NCI-H1092 treated with DMSO at 0.1 percent for 48 hours (cell line): ENCODE data around the gene WFDC10A.
A peak's percentile ranks its signal among the peaks of the same experiment; 100 is the strongest.
"Not testable (repeated sequence)": the region's sequence is repeated elsewhere in the genome, so short reads cannot be mapped to it uniquely, and the experiment has no call there.

Source experiments
- DNase-seq: peaks from one replicate; lab custom pipeline; 2025; lab: John Stamatoyannopoulos, UW

The WFDC10A gene

GRCh38 chr20:45629496-45630100 lies at the start of gene WFDC10A:
WFDC10A (plus strand) TSS chr20:45629739; CDS start chr20:45629814, 75 bp downstream.
- peak; percentile 4 for DNase-seq

DNA sequence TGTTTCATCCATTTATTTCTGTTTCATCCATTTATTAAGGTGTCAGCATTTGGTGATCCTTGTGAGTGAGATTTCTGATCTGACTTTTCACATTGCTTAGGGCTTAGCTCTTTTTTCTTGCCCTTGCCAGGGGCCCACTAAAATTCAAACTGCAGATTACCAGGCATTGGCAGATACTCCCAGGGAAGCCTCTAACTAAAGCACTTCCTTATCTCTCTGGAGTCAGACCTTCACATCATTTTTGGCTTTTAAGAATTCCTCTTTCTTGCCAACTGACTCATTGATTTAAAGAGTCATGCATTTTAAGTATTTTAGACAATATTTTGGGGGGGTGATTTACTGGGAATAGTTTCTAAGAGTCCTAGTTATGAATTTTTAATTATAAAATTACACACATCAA lies 47.8 kb upstream of the WFDC10A start:
- no peak for DNase-seq

- DNase-seq, result no peak
These were observed 46.0 kb upstream of the WFDC10A start for GRCh38 chr20:45583502-45583901.

- not testable (repeated sequence) for DNase-seq
These were observed 45.2 kb upstream of the WFDC10A start for GRCh38 chr20:45584294-45584693.

GRCh38 chr20:45585986-45586385 lies 43.6 kb upstream of the WFDC10A start:
- DNase-seq, result not testable (repeated sequence)

DNA sequence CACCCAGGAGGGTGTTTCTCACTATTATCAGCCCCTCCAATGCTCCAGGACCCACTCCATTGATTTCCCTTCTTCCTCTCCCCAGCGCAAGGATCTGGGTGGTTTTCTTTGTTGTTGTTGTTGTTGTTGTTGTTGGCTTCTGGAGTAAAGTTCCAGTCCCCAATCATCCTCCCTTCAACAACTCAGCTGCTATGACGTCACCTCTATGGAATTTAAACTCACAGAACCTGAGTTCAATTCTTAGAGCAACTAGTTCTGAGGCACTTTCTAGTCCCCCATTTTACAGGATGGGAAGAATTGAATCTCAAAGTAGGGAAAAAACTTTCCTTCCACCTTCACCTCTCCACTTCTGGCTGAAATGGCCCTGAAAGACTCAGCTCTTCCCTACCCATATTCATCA lies 40.7 kb upstream of the WFDC10A start:
- no peak for DNase-seq

DNA sequence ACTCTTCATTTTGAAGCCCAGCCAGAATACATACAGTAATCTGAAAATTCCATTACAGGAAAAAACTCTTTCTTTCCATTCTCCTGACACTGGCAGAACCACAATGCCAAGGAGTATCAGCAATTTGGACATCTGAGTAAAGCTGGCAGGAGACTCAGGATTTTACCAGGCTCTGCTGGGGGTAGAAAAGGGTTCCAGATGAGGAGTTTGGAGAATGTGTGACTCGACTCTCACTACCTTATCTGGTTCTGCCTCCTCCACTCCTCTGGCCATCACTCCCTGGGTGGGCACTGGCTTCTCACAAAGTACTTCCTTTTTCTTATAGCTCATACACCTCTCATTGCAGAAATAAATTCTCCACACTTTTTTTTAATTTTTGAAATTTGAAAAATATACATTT lies 39.8 kb upstream of the WFDC10A start:
- no peak for DNase-seq

DNA sequence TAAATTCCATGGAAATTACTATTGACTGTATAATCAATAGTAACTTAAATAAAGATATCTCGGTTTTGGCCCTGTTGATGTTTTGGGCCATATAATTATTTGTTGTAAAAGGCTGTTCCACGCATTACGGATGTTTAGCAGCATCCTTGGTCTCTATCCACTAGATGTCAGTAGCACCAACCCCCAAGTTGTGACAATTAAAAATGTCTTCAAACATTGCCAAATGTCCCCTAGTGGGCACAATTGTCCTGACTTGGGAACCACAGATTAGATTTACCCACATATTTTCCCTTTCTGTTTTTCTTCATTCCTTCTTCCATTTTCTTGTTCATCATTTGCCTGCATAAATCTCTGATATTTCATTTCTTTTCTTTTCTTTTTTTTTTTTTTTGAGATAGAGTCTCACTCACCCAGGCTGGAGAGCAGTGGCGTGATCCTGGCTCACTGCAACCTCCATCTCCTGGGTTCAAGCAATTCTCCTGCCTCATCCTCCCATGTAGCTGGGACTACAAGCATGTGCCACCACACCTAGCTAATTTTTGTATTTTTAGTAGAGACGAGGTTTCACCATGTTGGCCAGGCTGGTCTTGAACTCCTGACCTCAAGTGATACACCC lies 36.9 kb upstream of the WFDC10A start:
- DNase-seq, result peak; percentile 11

DNA sequence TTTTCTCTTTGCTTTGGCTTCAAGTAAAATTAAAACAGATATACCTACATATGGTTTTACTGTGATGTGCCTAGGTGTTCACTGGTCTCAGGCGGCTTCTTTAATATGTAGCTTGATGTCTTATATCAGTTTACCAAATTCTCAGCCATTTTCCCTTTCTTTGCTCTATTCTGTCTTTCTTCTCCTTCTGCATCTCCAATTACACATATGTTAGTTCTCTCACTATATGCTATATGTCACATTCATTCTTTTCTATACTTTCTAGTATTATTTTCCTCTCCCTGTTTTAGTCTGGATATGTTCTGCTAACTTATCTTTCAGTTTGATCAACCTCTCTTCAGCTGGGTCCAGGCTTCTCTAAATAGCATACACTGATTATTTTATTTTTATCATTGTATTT lies 36.0 kb upstream of the WFDC10A start:
- DNase-seq, result no peak

DNA sequence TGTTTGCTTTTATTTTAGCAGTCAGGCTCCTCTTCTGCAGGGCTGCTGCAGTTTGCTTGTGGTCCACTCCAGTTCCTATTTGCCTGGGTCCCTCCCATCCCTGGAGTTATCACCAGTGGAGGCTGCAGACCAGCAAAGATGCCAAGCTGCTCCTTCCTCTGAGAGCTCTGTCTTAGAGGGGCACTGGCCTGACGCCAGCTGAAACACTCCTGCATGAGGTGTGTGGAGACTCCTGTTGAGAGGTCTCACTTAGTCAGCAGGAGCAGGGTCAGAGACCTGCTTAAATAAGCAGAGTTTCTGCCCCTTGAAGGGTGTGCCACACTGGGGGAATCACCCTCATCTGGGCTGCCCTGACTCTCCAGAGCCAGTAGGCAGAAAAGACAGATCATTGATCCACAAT lies 34.3 kb upstream of the WFDC10A start:
- DNase-seq, result no peak

- no peak for DNase-seq
These were observed 21.7 kb upstream of the WFDC10A start for GRCh38 chr20:45607810-45608209.

- DNase-seq, result no peak
These were observed 18.5 kb upstream of the WFDC10A start for GRCh38 chr20:45611054-45611453.

DNA sequence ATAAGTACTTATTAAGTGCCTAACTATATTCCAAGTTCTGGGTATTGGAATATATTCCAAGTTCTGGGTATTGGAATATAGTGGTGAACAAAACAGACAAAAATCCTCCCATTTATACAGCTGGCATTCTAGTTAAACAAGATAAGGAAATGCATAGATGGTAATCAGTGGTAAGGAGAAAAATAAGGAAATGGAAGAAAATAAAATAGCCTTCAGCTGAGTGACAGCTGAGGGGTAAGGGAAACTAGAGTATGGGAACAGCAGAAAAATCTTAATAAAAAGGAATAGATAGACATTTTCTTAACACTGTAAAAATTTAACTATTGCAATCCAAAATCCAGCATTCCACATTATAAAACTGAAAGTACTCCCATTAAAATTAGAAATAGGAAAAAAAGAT lies 17.2 kb upstream of the WFDC10A start:
- DNase-seq, result no peak

GRCh38 chr20:45617591-45617990 lies 11.9 kb upstream of the WFDC10A start:
- no peak for DNase-seq

GRCh38 chr20:45621593-45621992 lies 7.9 kb upstream of the WFDC10A start:
- no peak for DNase-seq

DNA sequence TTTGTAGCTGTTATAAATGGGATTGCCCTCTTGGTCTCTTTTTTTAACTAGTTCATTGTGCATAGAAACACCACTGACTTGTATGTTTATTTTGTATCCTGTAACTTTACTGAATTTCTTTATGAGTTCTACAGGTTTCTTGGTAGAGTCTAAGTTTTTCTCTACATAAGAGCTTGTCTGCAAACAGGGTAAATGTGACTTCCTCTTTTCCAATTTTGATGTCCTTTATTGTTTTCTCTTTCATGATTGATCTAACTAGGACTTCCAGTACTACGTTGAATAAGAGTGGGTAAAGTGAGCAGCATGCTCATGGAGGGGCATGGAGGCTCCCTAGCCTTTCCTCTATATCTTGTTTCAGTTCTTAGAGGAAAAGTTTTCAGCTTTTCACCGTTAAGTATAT lies 3.0 kb upstream of the WFDC10A start:
- no peak for DNase-seq

DNA sequence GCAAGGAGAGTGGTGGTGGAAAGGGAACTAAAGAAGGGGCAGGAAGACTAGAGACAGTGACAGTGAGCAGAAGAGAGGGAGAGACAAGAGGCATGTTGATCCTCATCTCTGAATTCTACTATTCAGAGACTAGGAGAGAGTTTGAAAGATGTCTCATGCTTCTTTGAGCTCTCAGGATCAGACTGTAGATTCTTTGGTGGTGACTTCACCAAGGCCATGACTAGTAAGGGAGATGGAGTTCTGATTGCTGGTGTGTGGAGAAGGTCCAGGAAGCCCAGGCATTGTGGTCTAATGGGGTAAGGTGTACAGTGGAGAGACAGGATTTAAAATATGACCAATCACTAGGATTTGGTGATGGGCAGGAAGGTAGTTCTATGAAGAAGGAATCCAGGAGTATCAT lies 832 bp downstream of the WFDC10A start:
- DNase-seq, result no peak

DNA sequence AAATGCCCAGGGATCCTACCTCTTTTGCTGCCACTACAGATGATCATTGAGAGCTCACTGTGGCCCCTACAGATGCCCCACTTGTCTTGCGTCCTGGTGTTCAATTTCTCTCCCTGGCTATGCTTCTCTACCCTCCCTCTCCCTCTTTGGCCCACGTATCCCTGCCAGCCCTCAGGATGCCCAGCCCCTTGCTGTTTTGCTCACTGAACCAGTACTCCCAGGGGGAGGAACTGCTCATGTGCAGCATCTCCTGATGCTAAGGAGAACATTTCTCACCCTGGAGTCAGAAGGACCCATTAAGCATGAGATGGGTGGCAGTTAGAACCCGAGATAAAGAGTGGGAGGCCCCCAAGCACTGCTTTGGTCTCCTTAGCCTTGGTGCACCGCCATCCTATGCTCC lies 1.6 kb downstream of the WFDC10A start, which contains the start of gene WFDC9:
Gene WFDC9 (minus strand): TSS at position 101 of the 400 bp plus-strand sequence. CDS start 21,103 bp downstream, outside the sequence.
- no peak for DNase-seq

GRCh38 chr20:45636513-45636912 lies 7.0 kb downstream of the WFDC10A start:
- no peak for DNase-seq

DNA sequence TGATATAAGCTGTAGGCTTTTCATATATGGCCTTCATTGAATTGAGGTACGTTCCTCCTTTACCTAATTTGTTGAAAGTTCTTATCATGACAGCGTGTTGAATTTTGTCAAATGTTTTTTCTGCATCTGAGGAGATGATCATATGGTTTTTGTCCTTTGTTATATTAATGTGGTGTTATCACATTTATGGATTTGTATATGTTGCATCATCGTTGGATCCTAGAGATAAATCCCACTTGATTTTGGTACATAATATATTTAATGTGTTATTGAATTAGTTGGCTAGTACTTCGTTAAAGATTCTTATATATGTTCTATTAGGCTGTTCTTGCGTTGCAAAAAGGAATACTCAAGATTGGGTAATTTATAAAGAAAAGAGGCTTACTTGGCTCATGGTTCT lies 10.1 kb downstream of the WFDC10A start:
- DNase-seq, result no peak

DNA sequence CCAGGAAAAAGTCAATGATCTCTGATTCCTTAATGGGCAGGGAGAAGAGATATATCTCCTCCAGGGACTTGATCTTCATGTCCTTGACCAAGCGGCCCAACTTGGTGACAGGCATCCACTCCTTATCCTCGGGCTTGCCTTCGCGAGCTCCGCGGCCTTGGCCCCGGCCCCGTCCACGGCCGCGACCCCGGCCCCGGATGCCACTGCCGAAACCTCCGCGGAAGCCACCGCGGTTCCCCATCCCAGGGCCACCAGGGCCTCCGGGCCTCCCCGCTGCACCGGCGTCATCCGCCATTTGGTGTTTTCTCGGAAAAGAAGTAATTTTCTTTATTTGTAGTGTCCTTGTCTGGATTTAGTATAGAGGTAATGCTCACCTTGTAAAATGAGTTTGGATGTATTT lies 11.5 kb downstream of the WFDC10A start:
- not testable (repeated sequence) for DNase-seq

- DNase-seq, result not testable (repeated sequence)
These were observed 16.3 kb downstream of the WFDC10A start for GRCh38 chr20:45645869-45646268.

DNA sequence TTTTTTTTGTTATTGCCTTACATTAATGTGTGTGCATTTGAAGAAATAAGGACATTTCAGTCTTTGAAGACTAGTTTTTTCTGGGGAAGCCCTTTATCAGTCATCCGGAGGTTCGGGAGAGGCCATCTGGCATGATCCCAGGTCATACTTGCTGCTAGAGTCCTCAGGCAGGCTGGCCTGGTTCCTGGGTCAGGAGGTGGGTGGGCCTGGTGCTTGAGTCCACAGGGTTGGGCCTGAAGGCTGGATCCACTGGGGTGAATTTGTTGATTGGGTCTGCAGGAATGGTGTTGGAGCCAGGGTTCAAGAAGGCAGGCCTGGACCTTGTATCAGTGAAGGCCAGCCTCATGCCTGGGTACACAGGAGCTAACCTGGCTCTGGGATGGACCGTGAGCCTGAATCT lies 17.3 kb downstream of the WFDC10A start:
- no peak for DNase-seq
